Measurements from ENCODE around the gene KLHL30.

Gene KLHL30

DNA sequence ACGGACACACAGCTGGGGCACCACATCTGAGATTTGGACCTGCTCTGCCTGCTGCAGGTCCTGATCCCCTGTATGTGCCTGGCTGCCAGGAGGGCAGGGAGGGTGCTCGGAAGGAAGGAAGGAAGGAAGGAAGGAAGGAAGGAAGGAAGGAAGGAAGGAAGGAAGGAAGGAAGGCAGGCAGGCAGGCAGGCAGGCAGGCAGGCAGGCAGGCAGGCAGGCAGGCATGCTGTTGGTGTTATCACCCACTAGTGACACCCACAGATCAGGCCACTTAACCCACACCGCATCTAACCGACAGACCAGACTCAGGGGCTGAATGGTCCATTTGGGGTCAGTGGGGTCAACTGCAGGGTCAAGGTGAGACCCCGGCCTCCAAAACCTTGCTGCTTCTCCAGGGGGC lies 5.8 kb downstream of the KLHL30 start:
- DNase-seq (ENCODE audit: low read depth, low spot score) = no peak

- DNase-seq (ENCODE audit: low read depth, low spot score) = no peak
Measured at GRCh38 chr2:238145046-238145445, 6.6 kb downstream of the KLHL30 start.

DNA sequence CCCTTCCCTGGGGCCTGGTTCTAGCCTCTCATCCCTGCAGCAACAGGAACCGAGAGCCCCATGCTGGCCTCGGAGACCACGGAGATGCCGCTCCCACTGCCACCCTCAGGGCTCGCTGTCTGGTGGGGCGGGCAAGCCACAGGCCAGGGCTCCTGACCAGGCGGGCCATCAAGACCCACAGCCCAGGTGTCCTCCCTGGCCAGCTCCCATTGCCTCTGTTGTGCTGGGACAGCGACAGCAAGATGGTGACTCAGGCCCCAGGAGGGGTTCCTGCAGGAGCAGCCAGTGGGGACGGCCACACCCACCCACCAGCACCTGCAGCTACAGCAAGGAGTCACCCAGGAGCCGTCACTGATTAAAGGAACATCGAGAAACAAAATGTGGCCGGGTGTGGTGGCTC lies 7.4 kb downstream of the KLHL30 start:
- no peak for DNase-seq (ENCODE audit: low read depth, low spot score)

- DNase-seq (ENCODE audit: low read depth, low spot score) = no peak
Measured at GRCh38 chr2:238146884-238147544, 8.5 kb downstream of the KLHL30 start.

DNA sequence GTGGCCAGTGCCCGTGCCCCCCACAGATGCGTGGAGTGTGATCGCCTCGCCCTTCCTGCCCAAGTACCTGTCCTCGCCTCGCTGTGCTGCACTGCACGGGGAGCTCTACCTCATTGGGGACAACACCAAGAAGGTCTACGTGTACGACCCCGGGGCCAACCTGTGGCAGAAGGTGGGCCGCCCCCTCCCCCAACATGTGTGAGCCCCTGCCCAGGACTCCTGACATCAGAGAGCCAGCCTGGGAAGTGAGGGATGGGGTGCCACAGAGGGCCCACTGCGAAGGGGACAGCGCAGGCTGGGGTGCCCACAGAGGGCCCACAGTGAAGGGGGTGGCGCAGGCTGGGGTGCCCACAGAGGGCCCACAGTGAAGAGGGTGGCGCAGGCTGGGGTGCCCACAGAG lies 10.5 kb downstream of the KLHL30 start:
- no peak for DNase-seq (ENCODE audit: low read depth, low spot score)

DNA sequence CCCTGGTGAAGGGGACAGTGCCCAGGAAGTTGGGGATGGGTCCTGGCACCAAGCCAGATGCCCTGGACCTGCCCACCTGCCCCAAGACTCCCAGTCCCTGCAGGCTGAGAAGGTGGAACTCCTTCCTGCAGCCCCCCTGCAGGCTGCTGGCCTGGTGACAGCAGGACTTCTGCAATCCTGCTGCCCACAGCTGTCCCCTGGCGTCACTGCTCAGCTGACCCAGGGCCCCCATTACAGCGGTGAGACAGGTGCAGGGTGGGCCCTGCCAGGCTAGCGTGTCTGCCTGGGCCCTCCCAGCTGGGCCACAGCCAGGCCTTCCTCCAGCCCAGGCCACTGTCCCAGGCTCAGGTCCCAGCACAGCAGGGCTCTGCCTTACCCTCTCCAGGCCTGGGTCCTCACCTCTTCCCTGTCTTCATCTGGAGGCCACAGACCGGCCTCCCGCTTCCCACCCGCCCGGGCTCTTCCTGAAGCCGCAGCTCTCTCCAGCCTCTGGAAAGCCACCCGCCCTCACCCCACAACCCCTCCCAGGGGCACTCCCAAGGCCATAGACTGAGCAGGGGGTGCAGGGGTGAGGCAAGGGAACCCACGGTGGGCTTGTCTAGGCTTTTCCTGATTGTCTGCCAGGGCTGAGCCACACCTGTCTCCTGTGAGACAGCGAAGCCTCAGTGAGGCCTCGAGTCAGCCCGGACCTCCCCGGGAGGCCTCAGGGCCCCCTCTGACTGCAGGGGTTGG lies 11.5 kb downstream of the KLHL30 start:
- no peak for DNase-seq (ENCODE audit: low read depth, low spot score)

DNA sequence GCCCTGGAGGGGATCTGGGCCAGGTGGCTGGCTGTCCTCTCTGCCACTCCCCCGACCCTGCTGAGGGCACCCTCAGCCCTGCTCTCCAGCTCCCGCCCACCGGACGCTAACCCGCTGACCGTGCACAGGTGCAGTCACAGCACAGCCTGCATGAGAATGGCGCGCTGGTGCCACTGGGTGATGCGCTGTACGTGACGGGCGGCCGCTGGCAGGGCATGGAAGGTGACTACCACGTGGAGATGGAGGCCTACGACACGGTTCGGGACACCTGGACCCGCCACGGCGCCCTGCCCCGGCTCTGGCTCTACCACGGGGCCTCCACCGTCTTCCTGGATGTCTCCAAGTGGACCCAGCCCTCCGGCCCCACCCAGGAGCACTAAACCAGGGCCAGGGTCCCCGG lies 12.2 kb downstream of the KLHL30 start:
- DNase-seq (ENCODE audit: low read depth, low spot score) = no peak

DNA sequence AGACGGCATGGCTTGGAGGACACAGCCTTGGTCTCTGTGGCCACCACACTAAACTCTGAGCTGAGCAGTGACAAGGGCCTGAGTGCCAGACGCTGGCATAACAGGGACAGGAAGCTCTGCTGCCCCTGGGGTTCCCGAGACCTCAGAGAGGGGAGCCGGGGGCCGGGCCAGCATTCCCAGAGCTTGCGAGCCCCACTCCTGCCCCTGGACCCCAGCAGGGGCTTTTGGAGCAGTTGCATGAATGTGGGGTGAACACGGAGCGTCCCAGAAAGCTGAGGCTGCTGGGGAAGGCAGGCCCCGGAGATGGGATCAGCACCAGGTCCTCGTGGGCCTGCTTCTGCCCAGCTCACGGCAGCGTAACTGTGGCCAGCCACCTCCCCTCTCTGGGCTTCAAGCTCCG lies 12.7 kb downstream of the KLHL30 start:
- DNase-seq (ENCODE audit: low read depth, low spot score) = no peak

- DNase-seq (ENCODE audit: low read depth, low spot score) = no peak
Measured at GRCh38 chr2:238151628-238152235, 13.3 kb downstream of the KLHL30 start.

GRCh38 chr2:238152771-238153688 lies 14.6 kb downstream of the KLHL30 start:
- DNase-seq (ENCODE audit: low read depth, low spot score) = no peak

DNA sequence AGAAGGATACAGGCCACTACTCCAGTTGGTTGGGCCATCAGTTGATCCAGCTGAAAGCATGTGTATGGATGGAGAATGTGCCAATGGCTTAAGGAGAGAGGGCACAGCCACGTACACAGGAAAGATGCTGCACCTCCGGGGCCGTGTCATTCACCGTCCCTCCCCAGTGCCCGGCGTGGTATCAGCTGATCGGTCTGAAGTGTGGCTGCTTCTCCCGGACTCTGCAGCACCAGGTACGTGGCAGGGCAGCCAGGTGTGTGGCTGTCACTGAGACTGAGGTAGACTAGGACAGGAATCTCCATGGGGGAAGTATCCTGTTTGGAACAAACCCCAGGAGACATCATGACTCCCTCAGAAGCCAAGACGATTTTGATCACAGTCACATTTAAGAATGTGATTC lies 16.1 kb downstream of the KLHL30 start:
- DNase-seq (ENCODE audit: low read depth, low spot score) = no peak

DNA sequence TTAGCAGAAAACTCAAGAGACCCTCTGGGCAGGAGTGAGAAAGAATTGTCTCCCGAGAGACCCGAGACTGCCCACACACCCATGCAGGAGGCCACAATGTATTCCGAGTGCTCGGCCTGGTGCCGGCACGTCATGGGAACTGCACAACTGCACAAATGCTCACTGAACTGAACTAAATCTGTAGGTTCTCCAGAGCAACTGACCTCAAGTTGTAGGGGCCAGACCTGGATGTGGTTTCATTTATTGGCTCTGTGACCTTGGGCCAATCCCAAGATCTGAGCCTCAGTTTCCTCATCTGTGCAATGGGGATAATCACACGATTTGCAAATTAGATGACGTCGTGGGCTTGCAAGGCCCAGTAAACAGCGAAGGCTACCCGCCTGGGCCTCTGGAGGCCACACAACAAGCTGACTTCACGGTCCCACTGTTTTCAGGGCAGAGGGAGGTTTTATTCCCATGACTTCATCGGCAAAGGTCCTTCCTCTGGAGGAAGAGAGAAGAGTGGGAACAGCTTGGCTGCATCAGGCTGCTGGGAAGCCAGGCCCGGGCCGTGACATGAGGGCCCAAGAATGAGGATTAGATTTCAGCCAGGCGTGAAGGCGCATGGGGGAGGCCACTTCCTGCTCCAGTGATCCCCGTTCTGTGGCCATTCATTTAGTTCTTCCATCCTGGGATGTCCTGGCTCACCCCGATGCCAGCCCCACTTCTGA lies 16.7 kb downstream of the KLHL30 start:
- DNase-seq (ENCODE audit: low read depth, low spot score) = peak; percentile 56

DNA sequence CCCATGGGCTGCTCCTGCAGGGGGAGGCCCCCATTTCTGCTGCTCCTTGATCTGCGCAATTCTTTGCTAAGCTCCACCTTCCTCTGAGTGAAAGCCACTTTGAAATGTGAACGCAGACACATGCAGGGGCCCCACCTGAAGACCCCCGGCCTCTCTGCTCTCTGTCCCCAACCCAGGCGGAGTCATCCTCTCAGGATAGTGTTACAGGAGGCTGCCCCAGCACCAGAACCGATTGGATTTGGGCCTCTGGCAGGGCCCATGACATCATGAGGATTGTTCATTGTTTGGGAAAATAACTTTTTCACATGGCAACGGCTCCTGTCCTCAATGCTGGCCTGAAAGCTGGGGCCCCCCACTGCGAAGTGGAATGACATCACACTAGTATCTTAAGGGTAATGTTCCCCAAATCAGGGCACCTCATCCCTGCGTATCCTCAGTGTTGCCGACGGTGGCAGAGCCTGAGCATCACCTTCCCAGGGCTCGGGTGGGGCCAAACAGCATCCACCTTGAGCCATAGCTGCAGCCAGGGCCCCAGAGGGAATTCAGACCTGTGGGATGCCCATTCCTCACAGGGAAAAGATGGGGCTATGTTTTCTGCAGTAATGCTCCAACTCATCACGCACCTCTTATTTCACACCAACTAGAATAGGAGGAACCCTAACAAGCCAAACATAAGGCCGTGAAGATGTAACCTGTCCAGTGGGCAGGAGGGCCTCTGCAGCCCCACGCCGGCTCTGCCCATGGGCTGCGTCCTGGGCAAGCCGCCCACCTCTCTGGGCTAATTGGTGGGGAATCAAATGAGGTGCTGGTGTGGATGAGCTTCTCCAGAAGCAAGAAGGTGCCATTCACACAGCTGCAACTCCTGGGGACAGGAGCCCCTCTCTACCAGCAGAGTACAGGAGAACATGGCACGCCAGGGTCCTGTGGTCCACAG lies 17.6 kb downstream of the KLHL30 start:
- no peak for DNase-seq (ENCODE audit: low read depth, low spot score)

- no peak for DNase-seq (ENCODE audit: low read depth, low spot score)
Measured at GRCh38 chr2:238157506-238158017, 19.1 kb downstream of the KLHL30 start.

DNA sequence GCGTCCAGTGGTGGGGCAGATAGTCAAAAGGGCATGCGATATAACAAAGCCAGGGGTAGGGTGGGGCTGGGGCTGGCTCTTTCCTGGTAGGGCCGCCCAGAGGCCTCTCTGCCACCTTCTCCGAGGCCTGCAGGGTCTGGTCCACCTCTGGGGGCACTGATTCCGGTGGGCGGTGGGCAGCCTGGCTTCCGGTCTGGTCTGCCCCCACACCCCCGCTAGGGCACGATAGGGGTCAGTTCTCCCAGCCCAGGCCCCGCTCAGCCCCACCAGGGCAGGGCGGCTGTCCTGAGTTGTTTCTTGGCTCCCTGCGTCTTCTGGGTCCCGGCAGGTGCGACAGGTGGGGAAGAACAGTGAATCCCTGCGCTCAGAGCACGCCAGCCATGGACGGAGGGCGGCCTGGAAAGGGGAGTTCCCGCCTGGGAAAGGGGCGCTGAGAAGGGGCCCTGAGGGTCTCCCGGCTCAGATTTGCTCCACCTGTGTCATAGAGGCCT lies 19.6 kb downstream of the KLHL30 start:
- DNase-seq (ENCODE audit: low read depth, low spot score) = no peak

GRCh38 chr2:238158509-238159070 lies 20.1 kb downstream of the KLHL30 start, which contains the start of gene ERFE:
TSS of gene ERFE (plus strand) at chr2:238158970. CDS start at chr2:238159008, 38 bp downstream.
- DNase-seq (ENCODE audit: low read depth, low spot score) = peak; percentile 81

DNA sequence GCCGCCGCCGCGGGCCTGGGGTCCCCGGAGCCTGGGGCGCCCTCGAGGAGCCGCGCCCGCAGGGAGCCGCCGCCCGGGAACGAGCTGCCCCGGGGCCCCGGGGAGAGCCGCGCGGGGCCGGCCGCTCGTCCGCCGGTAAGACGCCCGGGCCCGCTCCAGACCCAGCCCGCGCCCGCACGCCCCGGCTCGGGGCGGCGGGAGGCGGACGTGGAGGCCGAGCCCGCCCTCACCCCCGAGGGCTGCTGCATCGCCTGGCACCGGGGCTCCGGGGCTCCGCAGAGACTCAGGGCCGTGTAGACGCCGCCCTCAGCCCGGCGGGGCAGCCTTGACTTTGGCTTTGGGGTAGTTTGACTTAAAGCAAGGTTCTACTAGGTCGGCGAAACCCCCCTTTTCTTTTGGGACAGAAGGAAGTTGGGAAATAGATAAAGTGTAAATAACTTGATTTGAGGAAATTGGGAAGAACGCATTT lies 20.6 kb downstream of the KLHL30 start:
- DNase-seq (ENCODE audit: low read depth, low spot score) = no peak

DNA sequence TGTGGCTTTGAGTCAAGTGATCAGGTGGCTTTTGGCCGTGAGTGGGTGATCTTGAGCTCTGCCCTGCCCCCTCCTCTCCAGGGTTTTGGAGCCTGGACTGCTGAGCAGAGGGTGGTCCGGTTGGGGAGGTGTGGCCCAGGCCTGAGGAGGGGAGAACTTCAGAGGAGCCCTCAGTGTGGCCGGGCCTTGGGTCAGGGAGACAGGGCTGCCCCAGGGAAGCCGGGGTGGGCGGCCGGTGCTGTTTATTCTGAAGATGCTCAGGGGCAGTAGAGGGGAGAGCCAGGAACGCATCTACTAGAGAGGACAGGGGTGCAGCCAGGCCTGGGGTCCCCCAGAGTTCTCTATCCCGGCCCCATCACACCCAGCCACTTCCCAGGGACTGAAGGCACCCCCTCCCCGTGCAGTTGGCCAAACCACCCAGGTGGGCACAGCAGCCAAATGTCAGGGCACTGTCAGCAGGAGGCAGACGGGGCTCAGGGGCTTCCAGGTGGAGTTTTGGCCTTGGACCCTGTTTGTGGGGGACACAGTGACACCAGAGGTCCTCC lies 21.3 kb downstream of the KLHL30 start:
- DNase-seq (ENCODE audit: low read depth, low spot score) = no peak
